IPS-NIHi7 (cell line): ENCODE measurements around the gene FUT6.
"Not testable (repeated sequence)": the region's sequence is repeated elsewhere in the genome, so short reads cannot be mapped to it uniquely, and the experiment has no call there.

Experiments
- DNase-seq: peaks from one replicate; pipeline ENCODE4 v3.0.0; 2012; ENCODE audit warnings: mixed read lengths; ENCODE audit errors: extremely low spot score

The FUT6 gene

DNA sequence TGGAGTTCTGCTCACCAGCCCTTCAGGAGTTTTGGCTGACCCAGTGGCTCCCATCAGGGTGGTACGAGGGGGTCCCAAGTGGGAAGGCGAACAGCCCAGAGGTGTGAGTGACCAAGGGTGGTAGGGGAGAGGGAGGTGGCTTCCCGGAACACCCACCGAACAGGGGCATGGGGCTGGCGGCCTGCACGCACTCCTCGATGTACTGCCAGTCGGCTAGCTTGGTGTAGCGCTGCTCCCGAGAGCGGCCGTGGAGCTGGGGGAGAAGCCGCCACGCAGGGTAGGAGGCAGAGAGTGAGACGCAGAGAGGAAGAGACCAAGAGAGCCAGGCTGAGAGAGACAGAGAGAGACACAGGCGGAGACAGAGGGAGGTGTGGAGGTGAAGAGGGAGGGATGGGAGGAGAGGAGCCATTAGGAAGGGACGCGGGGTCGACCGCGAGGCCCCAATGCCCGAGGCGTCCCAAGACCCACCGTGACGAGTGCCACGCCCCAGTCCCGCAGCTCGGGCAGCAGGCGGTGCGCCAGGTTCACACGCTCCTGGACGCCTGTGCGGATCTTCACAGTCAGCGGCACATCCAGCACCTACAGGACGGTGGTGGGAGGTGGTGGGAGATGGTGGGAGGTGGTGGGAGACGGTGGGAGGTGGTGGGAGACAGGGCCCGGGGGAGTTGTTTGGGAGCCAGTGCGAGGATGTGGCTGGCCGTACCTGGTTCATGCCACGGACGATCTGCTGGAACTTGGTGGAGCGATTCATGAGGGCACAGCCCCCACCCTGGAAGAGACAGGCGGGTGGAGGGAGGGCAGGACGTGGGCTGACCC is 52.7 kb downstream of the FUT6 start:
- no peak for DNase-seq

DNA sequence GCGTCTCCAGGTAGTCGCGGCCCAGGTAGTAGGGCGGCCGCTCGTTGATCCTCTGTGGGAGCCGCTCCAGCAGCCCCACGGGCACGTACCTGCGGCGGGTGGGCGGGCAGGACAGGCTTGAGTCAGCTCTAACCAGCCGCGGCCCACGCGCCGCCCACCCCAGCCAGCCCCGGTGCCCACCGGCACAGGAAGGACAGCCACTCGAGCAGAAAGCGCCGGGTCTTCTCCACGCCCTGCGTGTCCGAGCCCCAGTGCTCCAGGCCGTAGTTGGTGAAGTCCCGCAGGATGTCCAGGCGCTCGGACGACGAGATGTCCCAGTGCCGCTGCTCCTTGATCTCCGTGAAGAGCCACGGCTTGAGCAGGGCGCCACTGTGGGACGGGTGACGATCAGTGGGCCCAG is 54.1 kb downstream of the FUT6 start:
- no peak for DNase-seq

DNA sequence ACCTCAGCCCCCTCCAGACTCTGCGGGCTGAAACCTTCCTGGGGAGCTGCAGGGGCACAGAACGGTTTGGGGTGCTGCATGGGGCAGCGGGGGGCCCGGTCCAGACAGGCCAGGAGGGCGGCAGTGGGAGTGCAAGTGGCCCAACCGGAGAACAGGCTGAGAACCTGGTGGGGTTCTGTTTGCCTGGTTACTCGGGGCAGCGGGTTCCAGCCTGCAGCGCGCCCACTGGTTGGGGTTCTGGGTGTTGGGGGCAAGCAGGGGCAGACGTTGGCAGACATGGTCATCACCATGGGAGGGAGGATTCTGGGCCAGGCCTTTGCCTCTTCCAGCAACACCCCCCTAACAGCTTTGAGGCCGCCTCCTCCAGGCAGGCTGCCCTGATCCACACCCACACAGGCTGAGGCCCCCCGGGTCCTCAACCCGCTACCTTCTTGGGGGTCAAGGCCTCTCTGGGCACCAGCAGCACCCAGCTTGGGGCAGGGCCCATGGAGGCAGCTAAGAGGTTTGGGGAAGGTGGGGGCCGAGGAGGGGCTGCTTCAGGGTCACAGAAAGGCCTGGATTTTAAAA is 54.8 kb downstream of the FUT6 start, which contains the start of gene PRR22:
Gene PRR22 (minus strand): TSS at position 166 of the 567 bp plus-strand sequence. CDS start 86 bp downstream, at position 80.
- no peak for DNase-seq

DNA sequence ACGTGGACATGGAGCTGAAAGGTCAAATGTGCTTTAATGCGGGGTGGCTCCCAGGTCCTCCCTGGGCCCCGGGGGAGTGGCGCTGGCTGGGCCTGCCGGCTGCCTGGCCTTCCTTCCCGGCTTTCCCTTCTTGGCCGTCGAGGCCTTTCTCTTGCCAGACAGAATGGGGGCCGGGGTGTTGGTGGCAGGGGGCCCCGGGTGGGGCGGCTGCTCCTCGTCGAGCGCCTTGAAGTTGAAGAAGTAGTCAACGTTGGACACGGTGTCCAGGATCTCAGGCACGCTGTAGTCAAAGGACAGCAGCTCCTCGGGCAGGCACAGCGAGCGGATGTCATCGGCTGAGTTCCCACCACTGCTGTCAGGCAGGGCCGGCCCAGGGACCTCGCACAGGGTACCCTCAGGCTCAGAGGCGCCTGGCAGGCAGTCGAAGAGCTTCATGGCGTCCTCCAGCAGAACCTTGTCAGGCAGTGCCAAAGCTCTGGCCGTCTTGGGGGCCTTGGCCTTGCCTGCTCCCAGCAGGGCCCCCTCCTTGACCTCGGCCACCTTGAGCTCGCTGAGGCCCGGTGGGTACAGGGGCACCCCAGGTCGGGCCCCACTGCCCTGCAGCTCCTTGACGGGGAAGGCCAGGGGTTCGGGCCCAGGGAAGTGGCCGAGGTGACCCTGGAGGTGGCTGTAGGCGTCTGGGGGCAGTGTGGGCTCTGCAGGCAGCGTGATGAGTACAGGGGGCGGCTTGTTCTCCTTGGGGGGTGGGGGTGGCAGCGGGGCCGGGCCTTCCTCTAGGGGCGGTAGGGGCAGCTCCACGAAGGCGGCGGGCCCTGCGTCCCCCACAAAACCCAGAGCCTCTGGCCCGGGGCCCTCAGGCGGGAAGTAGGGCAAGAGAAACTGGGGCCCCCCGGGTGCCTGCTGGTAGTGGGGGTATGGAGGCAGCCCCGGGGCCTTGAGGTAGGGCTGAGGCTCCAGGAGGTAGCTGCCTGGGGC is 56.3 kb downstream of the FUT6 start:
- DNase-seq = no peak

DNA sequence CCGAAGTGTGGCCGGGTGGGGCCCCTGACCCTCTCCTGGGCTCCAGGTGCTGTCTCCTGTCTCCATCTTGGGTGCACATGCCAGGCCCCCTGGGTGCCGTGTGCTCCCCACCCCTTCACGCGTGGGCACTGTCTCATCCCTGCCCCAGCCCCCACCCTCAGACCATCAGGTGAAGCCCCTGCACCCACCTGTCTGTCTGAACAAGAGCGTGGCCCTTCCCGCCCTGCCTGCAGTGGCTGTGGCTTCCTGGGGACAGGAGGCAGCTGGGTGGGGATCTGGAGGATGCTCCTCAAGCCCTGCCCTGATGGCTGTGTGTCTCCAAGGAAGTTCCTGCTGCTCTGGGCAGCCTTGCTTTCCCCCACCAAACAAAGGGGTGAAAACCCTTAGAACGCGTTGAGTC is 57.2 kb downstream of the FUT6 start:
- no peak for DNase-seq

DNA sequence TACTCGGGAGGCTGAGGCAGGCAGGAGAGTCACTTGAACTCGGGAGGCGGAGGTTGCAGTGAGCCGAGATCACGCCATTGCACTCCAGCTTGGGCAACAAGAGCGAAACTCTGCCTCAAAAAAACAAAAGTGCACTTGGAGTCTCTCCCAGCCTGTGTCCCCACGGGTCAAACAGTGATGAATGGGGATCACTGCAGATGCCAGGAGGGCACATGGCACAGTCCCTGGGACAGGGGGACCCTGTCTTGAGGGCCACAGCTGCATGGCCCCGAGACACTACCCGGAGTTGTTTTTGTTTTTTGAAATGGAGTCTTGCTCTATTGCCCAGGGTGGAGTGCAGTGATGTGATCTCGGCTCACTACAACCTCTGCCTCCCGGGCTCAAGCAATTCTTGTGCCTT is 58.6 kb downstream of the FUT6 start:
- not testable (repeated sequence) for DNase-seq
